HepG2 (cell line): ENCODE data around the gene SERTAD2. TPM values are rescaled to one million over a fixed set of nuclear protein-coding genes. Genes with fewer than 3 reads are reported as not detected.
A peak's percentile ranks its signal among the peaks of the same experiment; 100 is the strongest.

ENCODE experiments used
- CHD4 ChIP-seq: fragments of 200-600 bp; sonication (generic); IDR thresholded peaks from 2 replicates; pipeline ENCODE4 v1.7.0; 2017; ENCODE audit warnings: mild to moderate bottlenecking, low read length, borderline replicate concordance
- FOSL1 ChIP-seq: sonication (generic); formaldehyde crosslinking; IDR thresholded peaks from 2 replicates; pipeline ENCODE4 v1.9.0; 2021; ENCODE audit warnings: missing genetic modification reagents, borderline replicate concordance
- FOXA3 ChIP-seq: IDR thresholded peaks from 2 replicates; pipeline ENCODE4 v1.6.1; 2016; ENCODE audit warnings: missing genetic modification reagents, missing compliant biosample characterization
- FOXK1 ChIP-seq: sonication (generic); formaldehyde crosslinking; IDR thresholded peaks from 2 replicates; pipeline ENCODE4 v1.4.0; 2020; ENCODE audit warnings: low read depth, missing genetic modification reagents, borderline replicate concordance
- FOXP1 ChIP-seq, 2 experiments: fragments of 450-650 bp in 1 of 2; IDR thresholded peaks; 2 replicates each; pipeline ENCODE4 v1.6.1; 2017 to 2018; ENCODE audit warnings: antibody characterized with exemption in 1 of 2
- HOXA5 ChIP-seq: sonication (generic); formaldehyde crosslinking; IDR thresholded peaks from 2 replicates; pipeline ENCODE4 v1.4.0; 2020; ENCODE audit warnings: missing genetic modification reagents
- IRF1 ChIP-seq: sonication (generic); formaldehyde crosslinking; IDR thresholded peaks from 2 replicates; pipeline ENCODE4 v1.4.0; 2020; ENCODE audit warnings: low read depth, mild to moderate bottlenecking, missing genetic modification reagents
- JARID2 ChIP-seq: sonication (generic); formaldehyde crosslinking; IDR thresholded peaks from 2 replicates; pipeline ENCODE4 v1.8.1; 2023; ENCODE audit warnings: missing genetic modification reagents, inconsistent platforms; ENCODE audit not compliant: insufficient replicate concordance
- MAFF ChIP-seq: IDR thresholded peaks from 2 replicates; pipeline ENCODE4 v1.6.1; 2011; ENCODE audit warnings: low read depth, low read length, improper control_type of control experiment
- MXD1 ChIP-seq: sonication (generic); formaldehyde crosslinking; IDR thresholded peaks from 2 replicates; pipeline ENCODE4 v1.4.0; 2020; ENCODE audit warnings: mild to moderate bottlenecking, missing genetic modification reagents
- NFKBIZ ChIP-seq: IDR thresholded peaks from 2 replicates; pipeline ENCODE4 v1.6.1; 2018; ENCODE audit warnings: missing genetic modification reagents, missing compliant biosample characterization
- PAWR ChIP-seq: sonication (generic); formaldehyde crosslinking; IDR thresholded peaks from 2 replicates; pipeline ENCODE4 v1.4.0; 2020; ENCODE audit warnings: missing genetic modification reagents, mild to moderate bottlenecking, borderline replicate concordance
- PBX3 ChIP-seq: sonication (generic); formaldehyde crosslinking; IDR thresholded peaks from 2 replicates; pipeline ENCODE4 v1.8.1; 2023; ENCODE audit warnings: missing genetic modification reagents, inconsistent platforms, borderline replicate concordance
- POLR2A ChIP-seq, 2 experiments: IDR thresholded peaks; 2 replicates each; pipeline ENCODE4 v1.6.1; 2011; ENCODE audit warnings: low read depth in 2 of 2, low read length in 2 of 2, mild to moderate bottlenecking in 1 of 2, moderate library complexity in 1 of 2; ENCODE audit not compliant: insufficient read depth in 1 of 2
- SAFB2 ChIP-seq: sonication (generic); formaldehyde crosslinking; IDR thresholded peaks from 2 replicates; pipeline ENCODE4 v1.5.1; 2020; ENCODE audit warnings: missing genetic modification reagents, low read depth, mild to moderate bottlenecking, borderline replicate concordance
- SNAPC2 ChIP-seq: sonication (generic); formaldehyde crosslinking; IDR thresholded peaks from 2 replicates; pipeline ENCODE4 v1.8.1; 2022; ENCODE audit warnings: mild to moderate bottlenecking, missing genetic modification reagents
- ZBTB8A ChIP-seq: sonication (generic); formaldehyde crosslinking; IDR thresholded peaks from 2 replicates; pipeline ENCODE4 v1.4.0; 2020; ENCODE audit warnings: mild to moderate bottlenecking, low read depth, missing genetic modification reagents, borderline replicate concordance
- ZNF253 ChIP-seq: sonication (generic); formaldehyde crosslinking; IDR thresholded peaks from 2 replicates; pipeline ENCODE4 v1.8.0; 2022; ENCODE audit warnings: mild to moderate bottlenecking, missing genetic modification reagents, borderline replicate concordance
- ZNF280D ChIP-seq: sonication (generic); formaldehyde crosslinking; IDR thresholded peaks from 2 replicates; pipeline ENCODE4 v1.5.1; 2020; ENCODE audit warnings: mild to moderate bottlenecking, missing genetic modification reagents
- ZNF549 ChIP-seq: sonication (generic); formaldehyde crosslinking; IDR thresholded peaks from 2 replicates; pipeline ENCODE4 v1.5.0; 2020; ENCODE audit warnings: missing genetic modification reagents
- ZNF773 ChIP-seq: sonication (generic); formaldehyde crosslinking; IDR thresholded peaks from 2 replicates; pipeline ENCODE4 v1.4.0; 2020; ENCODE audit warnings: missing genetic modification reagents, borderline replicate concordance
- ZNF776 ChIP-seq: sonication (generic); formaldehyde crosslinking; IDR thresholded peaks from 2 replicates; pipeline ENCODE4 v1.4.0; 2020; ENCODE audit warnings: mild to moderate bottlenecking, missing genetic modification reagents
- ZNF777 ChIP-seq: sonication (generic); formaldehyde crosslinking; IDR thresholded peaks from 2 replicates; pipeline ENCODE4 v1.4.0; 2020; ENCODE audit warnings: missing genetic modification reagents
- ZSCAN25 ChIP-seq: sonication (generic); formaldehyde crosslinking; IDR thresholded peaks from 2 replicates; pipeline ENCODE4 v1.8.0; 2022; ENCODE audit warnings: mild to moderate bottlenecking, missing genetic modification reagents
- polyA plus RNA-seq, 8 experiments: library from polyadenylated mRNA; depleted of rRNA in 3 of 8; stranded (reverse) in 7 of 8; unstranded in 1 of 8; fragments of >200 nt; fragmentation: Illumina TruSeq in 4 of 8; extraction: Trizol in 4 of 8; gene quantifications; 2 replicates each; pipeline versions ENCODE4 v1.2.1 to v1.2.3, GENCODE V29; 2011 to 2016; ENCODE audit warnings: low read depth in 4 of 8, missing spikeins in 1 of 8, mixed read lengths in 1 of 8; ENCODE audit not compliant: insufficient read depth in 1 of 8
- total RNA-seq, 5 experiments: library from RNA; depleted of rRNA; stranded (reverse); fragments of >200 nt; fragmentation: Illumina TruSeq; extraction: Trizol; gene quantifications; 2 replicates each; pipeline ENCODE4 v1.2.3, GENCODE V29; 2016; ENCODE audit warnings: low read depth in 1 of 5

SERTAD2 gene
- total and polyA plus RNA-seq, 2 of the 13 experiments (the other 11 are each of a cell fraction or from before 2014, with no cell fraction given), result 6.7 to 22.6 TPM

GRCh38 chr2:64606479-64607363, 47.0 kb downstream of the SERTAD2 start (continued):
- TF ChIP-seq ZNF280D (no peak), ZNF773 (CRISPR knock-in tag) (no peak), FOXA3 (CRISPR knock-in tag) (peak; percentile 82), HOXA5 (CRISPR knock-in tag) (peak; percentile 65; the same call in 1 of the 2 replicates), FOXP1 (IDR thresholded peaks at IDR 0.05) (no peak), FOXP1 (CRISPR knock-in tag; IDR thresholded peaks at IDR 0.05) (peak; percentile 23; the same call in 1 of the 2 replicates), PAWR (CRISPR knock-in tag) (no peak), MXD1 (CRISPR knock-in tag) (no peak), ZNF549 (CRISPR knock-in tag) (no peak), FOSL1 (CRISPR knock-in tag) (peak; percentile 26; the same call in 1 of the 2 replicates), MAFF (no peak), FOXK1 (peak; percentile 45; the same call in 1 of the 2 replicates), SAFB2 (CRISPR knock-in tag) (no peak), ZNF253 (CRISPR knock-in tag) (no peak), PBX3 (CRISPR knock-in tag) (peak; percentile 42; the same call in 1 of the 2 replicates), ZNF777 (no peak), ZSCAN25 (CRISPR knock-in tag) (no peak), JARID2 (CRISPR knock-in tag) (no peak), ZBTB8A (no peak), SNAPC2 (no peak), IRF1 (no peak), NFKBIZ (no peak), ZNF776 (CRISPR knock-in tag) (no peak), POLR2A (IDR thresholded peaks at IDR 0.05; ENCODE audit: insufficient read depth in 1 of 2, low read depth in 2 of 2, low read length in 2 of 2) (0 out of 4 replicates have a peak, but pooled peaks have one; percentile 22 to 25), CHD4 (no peak)
